GM23338 (cell line): ENCODE measurements around the gene BMAL1.

ENCODE experiments used
- CTCF ChIP-seq, 2 experiments: fragments of 200-600 bp in 1 of 2; sonication (generic) in 1 of 2; conservative IDR thresholded peaks; 2 replicates each; pipeline versions ENCODE4 v1.5.1 to v1.6.1; 2016 to 2017; ENCODE audit warnings: antibody characterized with exemption in 2 of 2, low read depth in 2 of 2, mild to moderate bottlenecking in 2 of 2, moderate library complexity in 1 of 2
- ETS1 ChIP-seq: IDR thresholded peaks from 2 replicates; pipeline ENCODE4 v1.6.1; 2016; ENCODE audit warnings: antibody characterized with exemption
- EZH2 ChIP-seq: fragments of 200-600 bp; sonication (generic); IDR thresholded peaks from one replicate; pipeline ENCODE4 v1.8.0; 2017; ENCODE audit warnings: antibody characterized with exemption, mild to moderate bottlenecking, low read depth; ENCODE audit not compliant: unreplicated experiment
- JUNB ChIP-seq: IDR thresholded peaks from one replicate; pipeline ENCODE4 v1.6.1; 2016; ENCODE audit warnings: antibody characterized with exemption; ENCODE audit not compliant: unreplicated experiment
- POLR2AphosphoS5 ChIP-seq: IDR thresholded peaks from 2 replicates; pipeline ENCODE4 v1.6.1; 2016; ENCODE audit warnings: antibody characterized with exemption, low read depth

GRCh38 chr11:13373216-13373615 lies 95.6 kb downstream of the BMAL1 start:
- TF ChIP-seq CTCF (conservative IDR thresholded peaks at IDR 0.05; ENCODE audit: low read depth in 2 of 2) = no peak
- TF ChIP-seq ETS1 = no peak
- no peak for TF ChIP-seq JUNB
- no peak for TF ChIP-seq EZH2
- no peak for TF ChIP-seq POLR2AphosphoS5
